Type B pancreatic cell (in vitro differentiated cells): ENCODE results near the gene MICU1. TPM values are rescaled to one million over a fixed set of nuclear protein-coding genes. Genes with fewer than 3 reads are reported as not detected.
"Not testable (repeated sequence)": the region's sequence is repeated elsewhere in the genome, so short reads cannot be mapped to it uniquely, and the experiment has no call there.

Source experiments
- DNase-seq: peaks from one replicate; pipeline ENCODE4 v3.0.0; 2021; ENCODE audit warnings: mixed read lengths; ENCODE audit not compliant: unreplicated experiment; ENCODE audit errors: extremely low spot score
- H3K27ac Mint-ChIP-seq: 2 replicates; pipeline ENCODE4 v1.8.0; 2021; ENCODE audit warnings: mild to moderate bottlenecking, mixed read lengths
- H3K27me3 Mint-ChIP-seq: 2 replicates; pipeline ENCODE4 v1.8.0; 2021; ENCODE audit warnings: mixed read lengths
- H3K36me3 Mint-ChIP-seq: 2 replicates; pipeline ENCODE4 v1.8.0; 2021; ENCODE audit warnings: mixed read lengths
- H3K4me1 Mint-ChIP-seq: one replicate; pipeline ENCODE4 v1.8.0; 2021; ENCODE audit warnings: mixed read lengths; ENCODE audit not compliant: unreplicated experiment
- H3K4me3 Mint-ChIP-seq: 2 replicates; pipeline ENCODE4 v1.8.0; 2021; ENCODE audit warnings: mild to moderate bottlenecking, mixed read lengths
- H3K9me3 Mint-ChIP-seq: 2 replicates; pipeline ENCODE4 v1.8.0; 2021; ENCODE audit warnings: mixed read lengths
- total RNA-seq: library from RNA; stranded (reverse); gene quantifications from 2 replicates; pipeline ENCODE4 v1.2.1, GENCODE V29; 2021; ENCODE audit warnings: low replicate concordance
- TF ChIP-seq, protein P1 (sequence below): fragments of 200-600 bp; sonication (generic); conservative IDR thresholded peaks from 2 replicates; pipeline ENCODE4 v1.5.0; 2021; ENCODE audit warnings: antibody characterized with exemption, mild to moderate bottlenecking

MICU1 gene
- total RNA-seq, 1 donor from 2014 or later = 40.3 TPM

DNA sequence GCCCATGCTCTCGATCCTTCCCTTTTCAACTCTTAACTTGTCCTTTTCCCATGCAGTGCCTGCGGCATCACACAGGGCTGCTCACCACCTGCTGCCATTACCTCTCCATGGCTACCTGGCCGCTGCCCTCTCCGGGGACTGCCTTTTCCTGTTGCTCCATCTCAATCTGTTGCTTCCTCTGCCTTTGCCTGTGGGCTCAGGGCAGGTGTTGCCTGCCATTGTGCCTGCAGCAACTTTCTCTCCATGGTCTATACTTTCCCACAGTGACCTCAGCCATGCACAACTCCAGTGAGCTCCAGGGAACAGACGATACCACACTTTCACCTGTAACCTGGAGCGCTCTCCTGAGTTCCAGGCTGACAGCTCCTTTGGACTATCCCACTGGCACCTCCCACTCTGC lies 274.4 kb downstream of the MICU1 start:
- no peak for DNase-seq
- peak overlapping the region; percentile 52 for H3K27ac Mint-ChIP-seq
- H3K27me3 Mint-ChIP-seq = no peaks in the 10 kb centered on the region
- H3K4me1 Mint-ChIP-seq = peaks cover 31% of the 10 kb centered on the region
- TF ChIP-seq, protein P1, sequence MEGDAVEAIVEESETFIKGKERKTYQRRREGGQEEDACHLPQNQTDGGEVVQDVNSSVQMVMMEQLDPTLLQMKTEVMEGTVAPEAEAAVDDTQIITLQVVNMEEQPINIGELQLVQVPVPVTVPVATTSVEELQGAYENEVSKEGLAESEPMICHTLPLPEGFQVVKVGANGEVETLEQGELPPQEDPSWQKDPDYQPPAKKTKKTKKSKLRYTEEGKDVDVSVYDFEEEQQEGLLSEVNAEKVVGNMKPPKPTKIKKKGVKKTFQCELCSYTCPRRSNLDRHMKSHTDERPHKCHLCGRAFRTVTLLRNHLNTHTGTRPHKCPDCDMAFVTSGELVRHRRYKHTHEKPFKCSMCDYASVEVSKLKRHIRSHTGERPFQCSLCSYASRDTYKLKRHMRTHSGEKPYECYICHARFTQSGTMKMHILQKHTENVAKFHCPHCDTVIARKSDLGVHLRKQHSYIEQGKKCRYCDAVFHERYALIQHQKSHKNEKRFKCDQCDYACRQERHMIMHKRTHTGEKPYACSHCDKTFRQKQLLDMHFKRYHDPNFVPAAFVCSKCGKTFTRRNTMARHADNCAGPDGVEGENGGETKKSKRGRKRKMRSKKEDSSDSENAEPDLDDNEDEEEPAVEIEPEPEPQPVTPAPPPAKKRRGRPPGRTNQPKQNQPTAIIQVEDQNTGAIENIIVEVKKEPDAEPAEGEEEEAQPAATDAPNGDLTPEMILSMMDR = no peak
- peaks cover 10% of the 10 kb centered on the region for H3K36me3 Mint-ChIP-seq
- H3K9me3 Mint-ChIP-seq = no peaks in the 10 kb centered on the region
- H3K4me3 Mint-ChIP-seq = peak overlapping the region; percentile 39

DNA sequence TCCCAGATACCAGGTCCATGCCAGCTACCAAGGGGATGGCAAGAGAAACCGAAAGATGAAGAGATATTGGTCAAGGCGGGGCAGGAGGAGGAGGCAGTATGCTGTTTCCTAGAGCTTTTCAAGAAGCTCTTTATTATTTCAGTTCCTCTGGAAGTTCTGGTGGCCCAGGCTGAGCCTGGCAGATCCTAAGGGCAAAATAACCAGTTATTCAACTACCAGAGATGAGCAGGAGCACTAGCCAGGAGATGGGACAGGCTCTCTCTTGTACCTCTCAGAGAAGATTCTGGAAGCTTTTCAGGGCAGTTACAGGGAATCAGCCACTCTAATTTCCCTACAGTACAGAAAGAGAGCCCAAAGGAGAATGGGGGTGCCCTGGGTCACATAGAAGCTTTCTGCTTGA lies 276.4 kb downstream of the MICU1 start:
- Mint-ChIP-seq H3K27ac (peak overlapping the region; percentile 83), H3K27me3 (no peaks in the 10 kb centered on the region), H3K36me3 (peaks cover 6% of the 10 kb centered on the region), H3K4me1 (peaks cover 25% of the 10 kb centered on the region), H3K9me3 (no peaks in the 10 kb centered on the region), H3K4me3 (peak overlapping the region; percentile 65)
- no peak for DNase-seq
- TF ChIP-seq, protein P1 = no peak

DNA sequence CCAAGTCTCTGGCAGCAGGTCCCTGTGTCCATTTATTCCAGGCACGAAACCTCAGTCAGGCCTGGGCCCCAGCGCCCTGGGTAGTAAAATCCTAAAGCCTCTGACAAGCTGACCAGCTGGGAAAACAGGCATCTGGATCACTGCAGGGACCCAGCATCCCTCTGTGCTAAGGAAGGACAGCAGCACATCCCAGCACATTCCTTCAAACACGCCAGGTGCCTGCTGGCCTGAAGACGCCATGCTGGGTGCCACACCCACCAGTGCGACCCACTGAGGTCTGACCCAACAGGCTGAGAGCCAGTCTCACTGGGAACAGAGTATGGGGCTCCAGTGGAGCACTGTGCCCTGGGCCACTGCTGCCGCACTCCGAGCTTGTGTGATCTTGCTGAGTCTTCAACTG lies 277.6 kb downstream of the MICU1 start:
- Mint-ChIP-seq H3K9me3 (no peaks in the 10 kb centered on the region), H3K27ac (no peak overlapping the region), H3K27me3 (no peaks in the 10 kb centered on the region), H3K36me3 (peaks cover 6% of the 10 kb centered on the region), H3K4me1 (peaks cover 25% of the 10 kb centered on the region), H3K4me3 (no peak overlapping the region)
- DNase-seq = no peak
- TF ChIP-seq, protein P1 = no peak

DNA sequence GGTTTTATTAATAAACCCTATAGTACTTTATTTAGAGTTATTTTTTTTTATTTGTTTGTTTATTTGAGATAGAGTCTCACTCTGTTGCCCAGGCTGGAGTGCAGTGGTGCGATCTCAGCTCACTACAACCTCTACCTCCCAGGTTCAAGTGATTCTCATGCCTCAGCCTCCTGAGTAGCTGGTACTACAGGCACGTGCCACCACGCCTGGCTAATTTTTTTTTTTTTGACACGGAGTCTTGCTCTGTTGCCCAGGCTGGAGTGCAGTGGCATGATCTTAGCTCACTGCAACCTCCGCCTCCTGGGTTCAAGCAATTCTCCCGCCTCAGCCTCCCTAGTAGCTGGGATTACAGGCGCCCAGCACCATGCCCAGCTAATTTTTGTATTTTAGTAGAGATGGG lies 279.8 kb downstream of the MICU1 start:
- H3K9me3 Mint-ChIP-seq, H3K36me3 Mint-ChIP-seq, H3K27ac Mint-ChIP-seq, H3K4me3 Mint-ChIP-seq, H3K27me3 Mint-ChIP-seq, DNase-seq: not testable (repeated sequence)
- H3K4me1 Mint-ChIP-seq = peaks cover 12% of the 10 kb centered on the region

DNA sequence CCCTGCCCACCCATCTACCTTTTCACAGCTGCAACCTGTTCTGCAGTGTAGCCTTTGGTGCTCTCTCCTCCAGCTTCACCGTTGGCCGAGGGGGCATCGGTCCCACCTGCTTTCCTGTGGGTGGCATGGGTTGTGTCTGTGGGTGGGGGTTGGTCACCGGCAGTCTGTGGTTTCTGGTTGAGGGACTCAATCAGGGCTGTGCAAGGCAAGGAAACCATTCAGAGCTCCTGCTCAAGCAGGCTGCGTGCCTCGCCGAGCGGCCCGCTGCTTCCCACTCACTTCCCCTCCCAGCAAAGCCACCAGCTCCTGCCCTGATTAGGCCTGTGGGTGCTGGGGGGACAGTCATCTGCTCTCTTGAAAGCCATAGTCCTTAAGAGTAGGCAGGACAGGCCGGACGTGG lies 280.9 kb downstream of the MICU1 start:
- Mint-ChIP-seq H3K4me3 (no peak overlapping the region), H3K27me3 (no peaks in the 10 kb centered on the region), H3K9me3 (no peaks in the 10 kb centered on the region), H3K4me1 (peaks cover 12% of the 10 kb centered on the region), H3K27ac (no peak overlapping the region), H3K36me3 (peaks cover 6% of the 10 kb centered on the region)
- TF ChIP-seq, protein P1 = no peak
- DNase-seq = no peak

DNA sequence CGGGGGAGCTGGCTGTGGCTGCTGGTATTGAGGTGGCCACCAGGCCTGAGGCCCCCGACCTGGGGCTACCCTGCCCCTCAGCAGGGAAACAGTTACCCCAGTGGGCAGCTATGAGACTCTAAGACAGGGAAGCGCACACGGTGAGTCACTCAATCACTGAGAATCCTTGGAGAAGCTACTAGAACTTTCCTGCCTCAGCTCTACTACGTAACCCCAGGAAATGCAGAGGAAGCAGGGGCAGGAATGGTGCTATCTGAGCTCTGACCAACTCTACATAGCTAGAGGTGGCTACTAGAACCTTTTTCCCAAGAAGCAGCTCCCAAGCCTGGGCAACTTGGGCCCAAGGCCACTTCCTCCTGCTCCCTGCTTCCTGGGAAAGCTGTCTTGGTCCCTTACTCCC lies 283.0 kb downstream of the MICU1 start:
- H3K9me3 Mint-ChIP-seq = no peaks in the 10 kb centered on the region
- peaks cover 1% of the 10 kb centered on the region for H3K36me3 Mint-ChIP-seq
- no peak overlapping the region for H3K4me3 Mint-ChIP-seq
- TF ChIP-seq, protein P1 = no peak
- H3K27me3 Mint-ChIP-seq = no peaks in the 10 kb centered on the region
- no peaks in the 10 kb centered on the region for H3K4me1 Mint-ChIP-seq
- no peak overlapping the region for H3K27ac Mint-ChIP-seq
- DNase-seq = no peak
